Measurements from ENCODE around the gene RGMA.

DNA sequence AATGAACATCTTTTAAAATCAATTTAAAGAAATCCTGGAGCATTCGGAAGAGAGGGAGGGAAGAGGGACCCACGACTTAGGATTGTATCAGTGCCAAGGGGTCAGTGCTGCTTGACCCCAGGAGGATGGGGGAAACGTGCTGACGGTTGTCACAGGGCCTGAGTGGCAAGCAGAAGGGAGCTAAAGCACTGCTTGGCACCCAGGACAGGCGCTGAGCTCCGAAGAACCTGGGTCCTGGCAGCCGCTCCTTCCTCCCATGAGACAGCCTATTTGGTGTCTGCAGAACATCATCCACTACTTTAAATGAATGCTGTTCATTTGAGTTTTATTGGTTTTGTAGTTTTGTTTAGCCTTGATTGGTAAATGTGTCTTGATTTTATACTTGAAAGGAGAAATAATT, 54.5 kb downstream of the RGMA start:
- TF ChIP-seq CREM (IDR thresholded peaks at IDR 0.05; ENCODE audit: low read depth): no peak
- TF ChIP-seq, protein P1, sequence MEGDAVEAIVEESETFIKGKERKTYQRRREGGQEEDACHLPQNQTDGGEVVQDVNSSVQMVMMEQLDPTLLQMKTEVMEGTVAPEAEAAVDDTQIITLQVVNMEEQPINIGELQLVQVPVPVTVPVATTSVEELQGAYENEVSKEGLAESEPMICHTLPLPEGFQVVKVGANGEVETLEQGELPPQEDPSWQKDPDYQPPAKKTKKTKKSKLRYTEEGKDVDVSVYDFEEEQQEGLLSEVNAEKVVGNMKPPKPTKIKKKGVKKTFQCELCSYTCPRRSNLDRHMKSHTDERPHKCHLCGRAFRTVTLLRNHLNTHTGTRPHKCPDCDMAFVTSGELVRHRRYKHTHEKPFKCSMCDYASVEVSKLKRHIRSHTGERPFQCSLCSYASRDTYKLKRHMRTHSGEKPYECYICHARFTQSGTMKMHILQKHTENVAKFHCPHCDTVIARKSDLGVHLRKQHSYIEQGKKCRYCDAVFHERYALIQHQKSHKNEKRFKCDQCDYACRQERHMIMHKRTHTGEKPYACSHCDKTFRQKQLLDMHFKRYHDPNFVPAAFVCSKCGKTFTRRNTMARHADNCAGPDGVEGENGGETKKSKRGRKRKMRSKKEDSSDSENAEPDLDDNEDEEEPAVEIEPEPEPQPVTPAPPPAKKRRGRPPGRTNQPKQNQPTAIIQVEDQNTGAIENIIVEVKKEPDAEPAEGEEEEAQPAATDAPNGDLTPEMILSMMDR (IDR thresholded peaks at IDR 0.05 in 2 of 3, conservative IDR thresholded peaks at IDR 0.05 in 1 of 3; ENCODE audit: control insufficient read depth in 2 of 3, extremely low read depth in 1 of 3, insufficient read depth in 1 of 3, low read depth in 3 of 3, low read length in 3 of 3): no peak
- TF ChIP-seq POLR2AphosphoS5 (IDR thresholded peaks at IDR 0.05; ENCODE audit: low read length): no peak
- no peak for TF ChIP-seq MYB (IDR thresholded peaks at IDR 0.05; ENCODE audit: borderline replicate concordance, low read depth, low read length)

Data from GM12878 (cell line).